ENCODE measurements around the gene ABCA7. TPM values are rescaled to one million over a fixed set of nuclear protein-coding genes. Genes with fewer than 3 reads are reported as not detected.

The ABCA7 gene
- total RNA-seq, 2 donors from 2014 or later, result 6.0 to 7.0 TPM

DNA sequence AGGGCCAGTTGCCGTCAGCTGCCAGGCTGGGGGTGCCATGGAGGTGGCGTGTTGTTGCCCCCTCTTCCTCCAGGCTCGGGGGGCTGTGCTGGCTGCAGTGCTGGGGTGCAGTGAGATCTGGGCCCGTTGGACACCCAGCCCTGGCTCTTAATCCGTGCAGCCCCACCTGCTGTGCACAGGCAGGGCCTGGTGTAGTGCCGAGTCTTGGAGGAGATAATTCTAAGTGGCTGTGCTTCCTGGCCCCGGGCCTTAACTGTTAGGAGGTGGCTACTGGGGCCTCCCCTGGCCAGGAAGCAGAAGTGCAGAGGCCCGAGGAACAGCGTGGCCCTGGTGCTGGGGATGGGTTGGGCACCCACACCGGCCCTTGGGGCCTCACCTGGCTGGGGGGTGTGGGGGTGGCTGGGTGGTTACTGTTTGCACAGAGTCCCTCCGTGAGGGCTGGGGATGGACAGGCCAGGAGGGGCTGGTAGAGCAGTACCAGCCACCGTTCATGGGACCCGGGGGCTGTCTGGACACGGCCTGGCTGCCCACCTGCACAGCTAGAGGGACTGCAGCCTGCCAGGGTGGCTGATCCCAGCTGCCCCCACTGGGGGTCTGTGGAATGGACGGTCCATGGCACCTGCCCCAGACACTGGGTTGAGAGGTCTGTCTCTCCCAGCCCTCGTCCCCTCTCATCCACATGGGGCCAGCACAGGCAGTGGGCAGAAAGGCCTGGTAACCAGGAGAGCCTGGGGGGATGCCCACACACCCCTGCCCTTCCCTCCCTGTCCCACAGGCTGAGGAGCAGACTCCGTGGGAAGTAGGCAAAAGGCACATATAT, 67.1 kb downstream of the ABCA7 start:
- H3K9me3 ChIP-seq, result no peaks in the 10 kb centered on the region
- no peak overlapping the region for H3K27ac ChIP-seq
- no peaks in the 10 kb centered on the region for H3K27me3 ChIP-seq (replicated peaks; ENCODE audit: insufficient read depth)
- ATAC-seq (ENCODE audit: insufficient number of reproducible peaks, low FRiP score, low read depth), result no peak
- H3K4me1 ChIP-seq (ENCODE audit: control insufficient read depth in 1 of 2, low read depth in 2 of 2), result peaks cover 25 to 39% of the 10 kb centered on the region in 2 donors
- H3K36me3 ChIP-seq, result peaks cover 43% of the 10 kb centered on the region
- DNase-seq (ENCODE audit: low spot score), result no peak
- H3K4me3 ChIP-seq, result no peak overlapping the region
- TF ChIP-seq, protein P1, sequence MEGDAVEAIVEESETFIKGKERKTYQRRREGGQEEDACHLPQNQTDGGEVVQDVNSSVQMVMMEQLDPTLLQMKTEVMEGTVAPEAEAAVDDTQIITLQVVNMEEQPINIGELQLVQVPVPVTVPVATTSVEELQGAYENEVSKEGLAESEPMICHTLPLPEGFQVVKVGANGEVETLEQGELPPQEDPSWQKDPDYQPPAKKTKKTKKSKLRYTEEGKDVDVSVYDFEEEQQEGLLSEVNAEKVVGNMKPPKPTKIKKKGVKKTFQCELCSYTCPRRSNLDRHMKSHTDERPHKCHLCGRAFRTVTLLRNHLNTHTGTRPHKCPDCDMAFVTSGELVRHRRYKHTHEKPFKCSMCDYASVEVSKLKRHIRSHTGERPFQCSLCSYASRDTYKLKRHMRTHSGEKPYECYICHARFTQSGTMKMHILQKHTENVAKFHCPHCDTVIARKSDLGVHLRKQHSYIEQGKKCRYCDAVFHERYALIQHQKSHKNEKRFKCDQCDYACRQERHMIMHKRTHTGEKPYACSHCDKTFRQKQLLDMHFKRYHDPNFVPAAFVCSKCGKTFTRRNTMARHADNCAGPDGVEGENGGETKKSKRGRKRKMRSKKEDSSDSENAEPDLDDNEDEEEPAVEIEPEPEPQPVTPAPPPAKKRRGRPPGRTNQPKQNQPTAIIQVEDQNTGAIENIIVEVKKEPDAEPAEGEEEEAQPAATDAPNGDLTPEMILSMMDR (IDR thresholded peaks at IDR 0.05), result no peak

- TF ChIP-seq, protein P1 (IDR thresholded peaks at IDR 0.05), result no peak
- no peak for ATAC-seq (ENCODE audit: insufficient number of reproducible peaks, low FRiP score, low read depth)
- no peak overlapping the region for H3K27ac ChIP-seq
These were observed 67.9 kb downstream of the ABCA7 start for GRCh38 chr19:1107661-1108261.

DNA sequence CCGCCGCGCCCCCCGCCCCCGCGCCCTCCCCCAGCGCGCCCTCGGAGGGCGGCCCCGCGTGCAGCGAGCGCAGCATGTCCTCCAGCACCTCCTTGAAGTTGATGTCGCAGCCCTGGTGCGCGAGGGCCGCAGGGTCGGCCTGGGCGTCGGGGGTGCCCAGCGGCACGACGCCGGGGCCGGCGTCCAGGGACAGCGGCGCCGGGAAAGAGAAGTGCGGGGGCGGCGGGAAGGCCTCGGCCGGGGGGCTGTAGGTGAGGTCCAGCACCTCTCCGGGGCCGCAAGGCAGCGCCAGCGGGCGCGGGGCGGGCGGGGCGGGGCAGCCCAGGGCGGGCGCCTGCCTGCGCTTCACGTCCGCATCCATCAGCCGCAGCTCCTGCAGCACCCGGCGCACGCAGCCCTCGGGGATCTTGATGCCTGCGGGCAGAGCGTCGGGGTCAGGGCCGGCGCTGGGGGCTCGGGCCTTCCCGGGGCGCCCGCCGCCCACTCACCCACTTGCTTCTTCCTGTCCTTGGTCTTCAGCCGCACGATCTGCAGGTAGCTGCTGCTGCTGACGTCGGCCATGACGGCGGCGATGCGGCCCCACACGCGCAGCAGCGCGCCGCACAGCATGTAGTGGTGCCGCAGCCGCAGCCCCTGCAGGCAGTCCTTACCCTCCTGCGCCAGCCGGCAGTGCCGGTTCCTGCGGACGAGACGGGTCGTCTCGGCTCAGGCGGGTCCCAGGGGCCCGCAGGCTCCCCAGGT, 68.6 kb downstream of the ABCA7 start:
- no peak overlapping the region for H3K27ac ChIP-seq
- DNase-seq (ENCODE audit: low spot score) (no peak), ATAC-seq (ENCODE audit: insufficient number of reproducible peaks, low FRiP score, low read depth) (no peak)
- H3K36me3 ChIP-seq, result peaks cover 51% of the 10 kb centered on the region
- H3K9me3 ChIP-seq, result no peaks in the 10 kb centered on the region
- H3K4me1 ChIP-seq (ENCODE audit: control insufficient read depth in 1 of 2, low read depth in 2 of 2), result peaks cover 11 to 36% of the 10 kb centered on the region in 2 donors
- no peak overlapping the region for H3K4me3 ChIP-seq
- TF ChIP-seq, protein P1 (IDR thresholded peaks at IDR 0.05), result no peak
- H3K27me3 ChIP-seq (replicated peaks; ENCODE audit: insufficient read depth), result no peaks in the 10 kb centered on the region

More at GRCh38 chr19:1107661-1108261, 67.9 kb downstream of the ABCA7 start:
- no peaks in the 10 kb centered on the region for H3K9me3 ChIP-seq
- peaks cover 50% of the 10 kb centered on the region for H3K36me3 ChIP-seq
- H3K4me1 ChIP-seq (ENCODE audit: control insufficient read depth in 1 of 2, low read depth in 2 of 2), result peaks cover 18 to 36% of the 10 kb centered on the region in 2 donors
- no peak for DNase-seq (ENCODE audit: low spot score)
- H3K27me3 ChIP-seq (replicated peaks; ENCODE audit: insufficient read depth), result no peaks in the 10 kb centered on the region
- H3K4me3 ChIP-seq, result no peak overlapping the region

DNA sequence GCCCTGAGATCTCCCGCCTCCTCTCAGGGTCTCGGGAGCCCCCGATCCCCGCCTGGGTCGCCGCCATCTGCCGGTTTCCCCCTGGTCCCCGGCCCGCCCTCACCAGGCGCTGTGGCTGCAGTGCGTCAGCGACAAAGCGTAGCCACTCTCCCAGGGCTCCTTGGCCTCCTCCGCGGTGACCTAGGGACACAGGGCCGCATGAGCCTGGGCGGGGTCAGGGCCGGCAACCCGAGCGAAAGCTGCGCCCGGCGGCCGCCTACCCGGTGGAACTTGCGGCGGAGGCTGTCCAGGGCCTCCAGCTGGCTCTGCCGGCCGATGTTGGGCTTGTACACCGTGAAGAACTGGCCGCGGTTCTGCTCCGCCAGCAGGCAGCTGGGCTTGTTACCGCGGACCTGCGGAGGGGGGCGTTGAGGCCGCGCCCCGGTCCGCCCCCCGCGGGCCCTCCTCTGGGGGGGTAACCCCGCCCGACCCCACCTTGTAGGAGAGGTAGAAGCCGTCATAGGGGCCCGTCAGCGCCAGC, 69.2 kb downstream of the ABCA7 start:
- H3K36me3 ChIP-seq, result peaks cover 51% of the 10 kb centered on the region
- no peak for ATAC-seq (ENCODE audit: insufficient number of reproducible peaks, low FRiP score, low read depth)
- TF ChIP-seq, protein P1 (IDR thresholded peaks at IDR 0.05), result no peak

More for the DNA sequence above, 69.2 kb downstream of the ABCA7 start:
- H3K27me3 ChIP-seq (replicated peaks; ENCODE audit: insufficient read depth), result no peaks in the 10 kb centered on the region
- no peaks in the 10 kb centered on the region for H3K9me3 ChIP-seq
- no peak for DNase-seq (ENCODE audit: low spot score)
- H3K27ac ChIP-seq, result no peak overlapping the region
- H3K4me1 ChIP-seq (ENCODE audit: control insufficient read depth in 1 of 2, low read depth in 2 of 2), result peaks cover 11 to 42% of the 10 kb centered on the region in 2 donors
- no peak overlapping the region for H3K4me3 ChIP-seq
